Fibroblast of lung (primary cell): ENCODE measurements around the gene TASP1. TPM values are rescaled to one million over a fixed set of nuclear protein-coding genes. Genes with fewer than 3 reads are reported as not detected.

ENCODE experiments used
- DNase-seq, 2 donors: peaks; one replicate each; pipeline versions ENCODE4 v3.0.0 to v3.0.0-alpha.2; 2010; ENCODE audit warnings: low read depth in 2 of 2
- H2AFZ ChIP-seq: 2 replicates; pipeline ENCODE4 v1.5.1; 2012; ENCODE audit warnings: low read length, control low read depth, inconsistent platforms
- H3K27ac ChIP-seq: 2 replicates; pipeline ENCODE4 v1.5.1; 2011; ENCODE audit warnings: low read length, control low read depth; ENCODE audit not compliant: insufficient read depth
- H3K27me3 ChIP-seq: 2 replicates; pipeline ENCODE4 v1.5.1; 2011; ENCODE audit warnings: mild to moderate bottlenecking, low read length; ENCODE audit not compliant: control insufficient read depth, insufficient read depth
- H3K36me3 ChIP-seq: 2 replicates; pipeline ENCODE4 v1.5.1; 2011; ENCODE audit warnings: low read length; ENCODE audit not compliant: control insufficient read depth, insufficient read depth
- H3K4me1 ChIP-seq: 2 replicates; pipeline ENCODE4 v1.5.1; 2011; ENCODE audit warnings: low read length; ENCODE audit not compliant: control insufficient read depth, insufficient read depth; ENCODE audit errors: extremely low read depth
- H3K4me2 ChIP-seq: 2 replicates; pipeline ENCODE4 v1.5.1; 2011; ENCODE audit warnings: low read length, control low read depth; ENCODE audit not compliant: insufficient read depth; ENCODE audit errors: extremely low read depth
- H3K4me3 ChIP-seq, 4 experiments: fragments of 200-600 bp in 1 of 4; sonication (generic) in 1 of 4; replicated peaks in 1 of 4; 2 replicates each; pipeline ENCODE4 v1.5.1; 2011 to 2016; ENCODE audit warnings: low read length in 4 of 4, low read depth in 3 of 4, mild to moderate bottlenecking in 3 of 4, control low read depth in 2 of 4, inconsistent platforms in 1 of 4, mixed read lengths in 1 of 4; ENCODE audit not compliant: insufficient read depth in 1 of 4; ENCODE audit errors: control extremely low read depth in 1 of 4
- H3K79me2 ChIP-seq: 2 replicates; pipeline ENCODE4 v1.5.1; 2012; ENCODE audit warnings: mild to moderate bottlenecking, low read length, inconsistent platforms; ENCODE audit not compliant: control insufficient read depth, insufficient read depth
- H3K9ac ChIP-seq: 2 replicates; pipeline ENCODE4 v1.5.1; 2011; ENCODE audit warnings: mild to moderate bottlenecking, low read length, control low read depth; ENCODE audit not compliant: insufficient read depth
- H3K9me3 ChIP-seq: 2 replicates; pipeline ENCODE4 v1.5.1; 2012; ENCODE audit warnings: low read depth, low read length; ENCODE audit not compliant: control insufficient read depth, insufficient read depth
- H4K20me1 ChIP-seq: 2 replicates; pipeline ENCODE4 v1.5.1; 2011; ENCODE audit warnings: low read length; ENCODE audit not compliant: control insufficient read depth, insufficient read depth; ENCODE audit errors: extremely low read depth
- EZH2 ChIP-seq: IDR thresholded peaks from 2 replicates; pipeline ENCODE4 v1.5.1; 2012; ENCODE audit warnings: low read length, control low read depth, mild to moderate bottlenecking; ENCODE audit errors: missing control alignments
- polyA plus RNA-seq, 2 donors: library from polyadenylated mRNA; depleted of rRNA in 1 of 2; stranded (reverse) in 1 of 2; unstranded in 1 of 2; fragments of >200 nt; gene quantifications; 2 replicates each; pipeline ENCODE4 v1.2.1, GENCODE V29; 2011 to 2012; ENCODE audit warnings: missing spikeins in 1 of 2
- total RNA-seq: library from RNA; depleted of rRNA; stranded (reverse); fragments of >200 nt; gene quantifications from 2 replicates; pipeline ENCODE4 v1.2.1, GENCODE V29; 2014
- TF ChIP-seq, protein P1 (sequence below), 2 donors: IDR thresholded peaks in 1 of 2; conservative IDR thresholded peaks in 1 of 2; 1 replicate in 1 of 2; 2 replicates in 1 of 2; pipeline ENCODE4 v1.5.1; 2011 to 2012; ENCODE audit warnings: low read length in 2 of 2, control low read depth in 1 of 2, inconsistent platforms in 1 of 2, low read depth in 1 of 2, mild to moderate bottlenecking in 1 of 2

TASP1 gene
- total and polyA plus RNA-seq, 2 donors (not counting 1 experiment from before 2014, with no cell fraction given) = 6.3 to 13.6 TPM

DNA sequence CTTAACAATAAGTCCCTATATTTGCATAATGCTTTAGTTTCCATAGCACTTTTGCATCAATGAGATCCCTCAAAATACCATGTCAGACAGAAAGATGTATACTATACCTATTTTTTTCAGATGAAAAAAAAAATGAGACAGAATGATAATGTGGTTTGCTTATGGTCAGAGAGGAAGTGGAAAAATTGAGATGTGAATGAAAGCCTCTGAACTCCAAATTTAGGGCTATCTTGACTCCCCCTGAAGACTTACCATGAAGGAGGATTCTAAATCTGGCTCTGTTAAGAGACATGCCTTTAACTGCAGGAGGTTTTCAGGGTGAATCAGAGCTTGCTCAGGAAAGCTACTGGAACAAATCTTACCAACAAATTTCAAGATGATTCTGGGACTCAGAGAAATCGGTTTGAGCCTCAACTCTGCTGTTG is 241.4 kb downstream of the TASP1 start:
- no peak overlapping the region for H3K4me2 ChIP-seq
- no peaks in the 10 kb centered on the region for H4K20me1 ChIP-seq
- no peaks in the 10 kb centered on the region for H3K79me2 ChIP-seq
- no peak for TF ChIP-seq EZH2
- TF ChIP-seq, protein P1, sequence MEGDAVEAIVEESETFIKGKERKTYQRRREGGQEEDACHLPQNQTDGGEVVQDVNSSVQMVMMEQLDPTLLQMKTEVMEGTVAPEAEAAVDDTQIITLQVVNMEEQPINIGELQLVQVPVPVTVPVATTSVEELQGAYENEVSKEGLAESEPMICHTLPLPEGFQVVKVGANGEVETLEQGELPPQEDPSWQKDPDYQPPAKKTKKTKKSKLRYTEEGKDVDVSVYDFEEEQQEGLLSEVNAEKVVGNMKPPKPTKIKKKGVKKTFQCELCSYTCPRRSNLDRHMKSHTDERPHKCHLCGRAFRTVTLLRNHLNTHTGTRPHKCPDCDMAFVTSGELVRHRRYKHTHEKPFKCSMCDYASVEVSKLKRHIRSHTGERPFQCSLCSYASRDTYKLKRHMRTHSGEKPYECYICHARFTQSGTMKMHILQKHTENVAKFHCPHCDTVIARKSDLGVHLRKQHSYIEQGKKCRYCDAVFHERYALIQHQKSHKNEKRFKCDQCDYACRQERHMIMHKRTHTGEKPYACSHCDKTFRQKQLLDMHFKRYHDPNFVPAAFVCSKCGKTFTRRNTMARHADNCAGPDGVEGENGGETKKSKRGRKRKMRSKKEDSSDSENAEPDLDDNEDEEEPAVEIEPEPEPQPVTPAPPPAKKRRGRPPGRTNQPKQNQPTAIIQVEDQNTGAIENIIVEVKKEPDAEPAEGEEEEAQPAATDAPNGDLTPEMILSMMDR (conservative IDR thresholded peaks at IDR 0.05 in 1 of 2, IDR thresholded peaks at IDR 0.05 in 1 of 2; ENCODE audit: low read depth in 1 of 2, low read length in 2 of 2) = no peak
- no peak overlapping the region for H3K27ac ChIP-seq
- no peaks in the 10 kb centered on the region for H3K4me1 ChIP-seq
- H2AFZ ChIP-seq = no peak overlapping the region
- H3K4me3 ChIP-seq = no peak overlapping the region
- H3K36me3 ChIP-seq = no peaks in the 10 kb centered on the region
- H3K9ac ChIP-seq = no peak overlapping the region
- no peaks in the 10 kb centered on the region for H3K9me3 ChIP-seq
- no peaks in the 10 kb centered on the region for H3K27me3 ChIP-seq
- DNase-seq = peak in 1 of 2 donors; percentile 63

DNA sequence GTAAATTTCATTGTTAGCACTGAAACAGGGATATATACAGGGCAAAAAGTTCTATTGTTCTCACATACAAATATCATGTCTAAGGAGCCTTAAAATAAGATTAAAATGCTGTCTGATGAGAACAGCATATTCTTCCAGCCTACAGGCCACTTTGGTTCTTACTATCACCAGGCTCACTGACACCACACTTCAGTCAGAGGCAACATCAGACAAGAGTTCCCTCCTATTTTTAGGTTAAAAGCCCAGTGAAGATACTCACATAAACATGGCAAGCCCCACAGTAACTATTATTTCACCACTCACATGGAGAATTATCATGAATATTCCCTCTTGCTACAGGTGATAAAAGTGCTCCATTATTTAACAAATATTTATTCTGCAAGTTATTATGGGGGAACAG is 241.9 kb downstream of the TASP1 start:
- Histone ChIP-seq H3K4me3 (no peak overlapping the region), H4K20me1 (no peaks in the 10 kb centered on the region), H3K36me3 (no peaks in the 10 kb centered on the region), H3K79me2 (no peaks in the 10 kb centered on the region), H2AFZ (no peak overlapping the region), H3K9ac (no peak overlapping the region), H3K27me3 (no peaks in the 10 kb centered on the region), H3K4me1 (no peaks in the 10 kb centered on the region), H3K9me3 (no peaks in the 10 kb centered on the region), H3K4me2 (no peak overlapping the region), H3K27ac (no peak overlapping the region)
- DNase-seq = no peak
- TF ChIP-seq, protein P1 (conservative IDR thresholded peaks at IDR 0.05 in 1 of 2, IDR thresholded peaks at IDR 0.05 in 1 of 2; ENCODE audit: low read depth in 1 of 2, low read length in 2 of 2) = no peak
- no peak for TF ChIP-seq EZH2

DNA sequence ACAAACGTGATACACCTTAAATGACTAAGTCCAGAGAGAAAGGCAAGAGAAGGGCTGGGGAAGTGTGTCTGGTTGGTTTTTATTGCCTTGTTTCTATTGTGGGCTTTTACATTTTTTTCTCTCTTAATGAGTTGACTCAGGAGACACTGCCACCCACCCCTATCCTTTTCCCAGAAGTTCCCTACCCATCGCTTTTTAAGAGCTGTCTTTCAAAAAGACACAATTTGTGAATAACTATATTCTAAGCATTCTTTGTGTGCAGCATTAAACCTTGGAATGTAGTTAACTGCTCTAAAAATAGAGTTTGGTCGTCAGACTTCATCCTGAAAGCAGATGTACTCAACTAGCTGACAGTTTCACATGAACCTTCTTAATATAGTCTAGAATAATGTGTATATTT is 242.7 kb downstream of the TASP1 start:
- H3K4me3 ChIP-seq = no peak overlapping the region
- no peaks in the 10 kb centered on the region for H4K20me1 ChIP-seq
- peak in 1 of 2 donors; percentile 62 for DNase-seq
- no peaks in the 10 kb centered on the region for H3K9me3 ChIP-seq
- no peaks in the 10 kb centered on the region for H3K79me2 ChIP-seq
- no peak overlapping the region for H3K4me2 ChIP-seq
- TF ChIP-seq EZH2 = no peak
- TF ChIP-seq, protein P1 (conservative IDR thresholded peaks at IDR 0.05 in 1 of 2, IDR thresholded peaks at IDR 0.05 in 1 of 2; ENCODE audit: low read depth in 1 of 2, low read length in 2 of 2) = no peak
- H3K4me1 ChIP-seq = no peaks in the 10 kb centered on the region
- H2AFZ ChIP-seq = no peak overlapping the region
- no peaks in the 10 kb centered on the region for H3K27me3 ChIP-seq
- H3K36me3 ChIP-seq = no peaks in the 10 kb centered on the region
- no peak overlapping the region for H3K27ac ChIP-seq
- no peak overlapping the region for H3K9ac ChIP-seq
